HG03066 (cell line): ENCODE measurements around the gene RBM45.

Source experiments
- ATAC-seq: cut with Tn5 transposase; IDR thresholded peaks from one replicate; pipeline ENCODE4 v1.9.1; 2021; ENCODE audit warnings: low read depth; ENCODE audit not compliant: unreplicated experiment

The RBM45 gene

DNA sequence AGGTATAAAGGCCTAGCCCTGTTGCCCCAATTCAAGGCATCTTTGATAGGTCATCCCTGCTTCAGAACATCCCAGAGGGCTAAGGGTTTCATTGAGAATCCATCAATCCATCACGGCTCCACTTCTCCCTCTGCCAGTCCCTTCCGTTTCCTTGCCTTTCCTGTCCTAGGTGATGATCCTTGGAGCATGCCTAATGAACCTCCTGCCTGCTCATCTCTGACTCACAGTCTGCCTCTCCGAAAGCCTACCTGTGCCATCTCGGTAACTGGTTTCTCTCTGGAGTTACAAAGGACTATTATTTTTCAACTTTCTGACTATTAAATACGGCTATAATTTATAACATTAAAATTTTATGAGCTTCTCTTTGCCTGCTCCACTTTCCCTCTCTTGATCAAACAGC is 45.3 kb downstream of the RBM45 start:
- ATAC-seq, result no peak

DNA sequence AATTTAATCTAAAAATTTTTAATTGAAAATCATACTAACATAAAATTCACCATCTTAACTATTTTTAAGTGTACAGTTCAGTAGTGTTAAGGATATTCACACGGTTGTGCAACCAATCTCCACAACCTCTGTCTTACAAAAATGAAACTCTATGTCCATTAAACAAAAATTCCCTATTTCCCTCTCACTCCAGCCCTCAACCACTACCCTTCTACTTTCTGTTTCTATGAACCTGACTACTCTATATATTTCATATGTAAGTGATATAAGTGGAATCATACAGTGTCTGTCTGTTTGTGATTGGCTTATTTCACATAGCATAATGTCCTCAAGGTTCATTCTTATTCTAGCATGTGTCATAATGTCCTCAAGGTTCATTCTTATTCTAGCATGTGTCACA is 47.7 kb downstream of the RBM45 start:
- no peak for ATAC-seq

DNA sequence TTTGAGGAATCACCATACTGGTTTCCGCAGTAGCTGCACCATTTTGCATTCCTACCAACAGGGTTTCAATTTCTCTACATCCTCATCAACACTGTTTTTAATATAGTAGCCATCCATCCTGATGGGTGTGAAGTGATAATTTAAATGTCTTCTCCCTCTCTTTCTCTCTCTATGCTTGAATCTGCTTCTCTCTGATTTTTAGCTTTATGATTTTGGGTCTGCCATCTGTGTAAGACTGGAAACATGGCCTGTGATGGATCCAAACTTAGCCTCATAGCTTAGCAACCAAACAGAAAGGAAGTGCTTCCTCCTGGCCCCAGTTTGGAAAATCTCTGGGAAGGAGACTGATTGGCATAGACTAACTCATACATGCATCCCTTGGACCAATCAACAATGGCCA is 48.4 kb downstream of the RBM45 start:
- ATAC-seq, result no peak

DNA sequence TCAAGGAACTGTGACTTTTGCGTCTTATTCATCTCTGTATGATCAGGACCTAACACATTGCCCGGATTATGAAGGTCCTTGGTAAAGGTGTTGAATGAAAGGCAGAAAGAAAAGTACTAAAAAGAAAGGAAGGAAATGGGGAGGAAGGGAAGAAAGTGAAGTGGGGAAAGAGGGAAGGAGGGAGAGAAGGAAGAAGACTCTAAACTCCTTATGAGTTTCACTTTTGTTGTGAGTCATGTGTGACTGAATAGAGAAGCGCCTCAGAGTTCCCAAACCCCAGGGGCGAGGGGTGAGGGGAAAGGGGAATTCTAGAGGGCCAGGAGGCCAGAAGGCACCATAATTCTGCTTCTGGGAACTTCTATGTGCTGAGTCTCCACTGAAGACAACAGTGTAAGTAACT is 51.2 kb downstream of the RBM45 start:
- no peak for ATAC-seq

DNA sequence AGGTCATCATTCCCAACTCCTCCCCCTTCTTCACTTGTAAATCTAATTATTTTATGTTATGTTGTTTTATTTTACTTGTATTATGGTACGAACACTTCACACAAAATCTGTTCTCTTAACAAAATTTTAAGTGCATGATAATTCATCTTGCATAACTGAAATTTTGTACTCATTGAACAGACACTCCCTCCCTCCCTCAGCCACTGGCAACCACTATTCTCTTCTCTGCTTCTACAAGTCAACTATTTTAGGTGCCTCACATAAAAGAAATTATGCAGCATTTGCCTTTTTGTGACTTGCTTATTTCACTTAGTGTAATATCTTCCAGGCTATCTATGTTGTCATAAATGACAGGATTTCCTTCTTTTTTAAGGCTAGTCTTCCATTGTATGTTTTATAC is 51.7 kb downstream of the RBM45 start:
- no peak for ATAC-seq

DNA sequence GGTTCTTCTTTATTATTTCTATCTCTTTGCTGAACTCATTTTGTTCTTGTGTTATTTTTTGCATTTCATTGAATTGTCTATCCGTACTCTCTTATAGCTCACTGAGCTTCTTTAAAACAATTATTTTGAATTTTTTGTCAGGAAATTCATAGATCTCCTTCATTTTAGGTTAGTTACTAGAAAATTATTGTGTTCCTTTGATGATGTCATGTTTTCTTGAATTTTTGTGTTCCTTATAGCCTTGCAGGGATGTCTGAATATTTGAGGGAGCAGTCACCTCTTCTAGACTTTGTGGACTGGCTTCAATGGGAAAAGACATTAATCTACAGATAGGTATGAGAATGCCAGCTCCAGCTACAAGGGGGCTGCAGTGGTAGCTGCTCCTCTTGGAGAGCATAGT is 61.4 kb downstream of the RBM45 start:
- ATAC-seq, result no peak

DNA sequence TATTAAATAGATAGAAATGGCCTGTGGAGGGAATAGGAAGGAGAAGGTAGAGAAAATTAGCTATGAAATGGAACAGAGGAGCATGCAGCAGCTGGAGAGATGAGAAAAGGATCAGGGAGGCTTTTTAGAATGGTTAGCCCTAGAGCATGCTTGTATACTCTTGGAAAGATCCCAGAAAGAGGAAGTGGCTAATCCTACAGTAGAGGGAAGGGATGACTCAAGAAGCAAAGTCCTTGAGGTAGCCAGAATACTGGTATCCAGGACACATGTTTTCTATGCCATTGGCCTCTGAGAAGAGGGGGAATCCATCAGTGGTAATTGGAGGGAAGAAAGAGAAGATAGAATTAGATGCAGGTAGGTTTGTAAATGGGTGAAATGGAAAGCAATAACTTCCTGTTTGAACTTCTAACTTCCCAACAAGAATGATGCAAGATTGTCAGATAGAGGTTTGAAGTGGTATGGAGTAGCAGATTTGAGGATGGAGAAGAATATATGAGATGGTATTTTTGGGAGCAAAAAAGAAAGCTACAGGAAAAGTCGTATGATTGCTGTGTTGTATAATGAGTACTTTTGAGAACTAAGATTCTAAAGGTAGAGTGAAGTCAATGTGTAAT is 64.9 kb downstream of the RBM45 start:
- ATAC-seq, result no peak
